T-cell (primary cell): ENCODE measurements around the gene SNPH. TPM values are rescaled to one million over a fixed set of nuclear protein-coding genes. Genes with fewer than 3 reads are reported as not detected.
"Not testable (repeated sequence)": the region's sequence is repeated elsewhere in the genome, so short reads cannot be mapped to it uniquely, and the experiment has no call there.

ENCODE experiments used
- ATAC-seq, 4 experiments: fragments of 200-7000 bp in 3 of 4; fragments of 150-1000 bp in 1 of 4; cut with Tn5 transposase; replicated peaks in 1 of 4; 1 replicate in 3 of 4; 2 replicates in 1 of 4; pipeline ENCODE4 v1.10.0; 2021; ENCODE audit warnings: moderate library complexity in 3 of 4, mild to moderate bottlenecking in 2 of 4, moderate number of reproducible peaks in 1 of 4
- CTCF ChIA-PET, 2 donors: fragments of 300-600 bp; sonication (Branson Sonifier 250); formaldehyde crosslinking; loops; one replicate each; lab custom pipeline; 2022; ENCODE audit warnings: antibody characterized with exemption in 2 of 2; lab: Charles Lee
- POLR2A ChIA-PET, 2 donors: fragments of 300-600 bp; sonication (Branson Sonifier 250); formaldehyde crosslinking; loops; one replicate each; lab custom pipeline; 2022; ENCODE audit warnings: antibody characterized with exemption in 2 of 2; lab: Charles Lee
- DNase-seq, 35 experiments: peaks; one replicate each; pipeline versions ENCODE4 v3.0.0 to v3.0.0-alpha.2; 2013 to 2023
- H3K27ac ChIP-seq: one replicate; pipeline ENCODE4 v1.5.1; 2013; ENCODE audit warnings: low read length
- H3K27me3 ChIP-seq, 2 experiments: replicated peaks in 1 of 2; 1 replicate in 1 of 2; 2 replicates in 1 of 2; pipeline versions ENCODE4 v1.6.1 to v1.7.0; 2013; ENCODE audit warnings: low read length in 1 of 2, mixed read lengths in 1 of 2; ENCODE audit not compliant: control insufficient read depth in 2 of 2, insufficient read depth in 2 of 2; ENCODE audit errors: extremely low read depth in 1 of 2
- H3K36me3 ChIP-seq, 2 donors: 1 replicate in 1 of 2; 2 replicates in 1 of 2; pipeline versions ENCODE4 v1.6.1 to v1.7.0; 2013; ENCODE audit warnings: low read length in 1 of 2; ENCODE audit not compliant: control insufficient read depth in 2 of 2, insufficient read depth in 1 of 2; ENCODE audit errors: extremely low read depth in 1 of 2
- H3K4me1 ChIP-seq, 2 experiments: 1 replicate in 1 of 2; 2 replicates in 1 of 2; pipeline versions ENCODE4 v1.6.1 to v1.7.0; 2013; ENCODE audit warnings: low read length in 2 of 2, mixed read lengths in 1 of 2; ENCODE audit not compliant: insufficient read depth in 2 of 2, control insufficient read depth in 1 of 2; ENCODE audit errors: extremely low read depth in 1 of 2
- H3K4me3 ChIP-seq, 2 donors: 1 replicate in 1 of 2; 2 replicates in 1 of 2; pipeline versions ENCODE4 v1.5.1 to v1.7.0; 2013; ENCODE audit warnings: mild to moderate bottlenecking in 2 of 2, low read length in 1 of 2, moderate library complexity in 1 of 2; ENCODE audit not compliant: control insufficient read depth in 1 of 2; ENCODE audit errors: extremely low read depth in 1 of 2
- H3K9me3 ChIP-seq: 2 replicates; pipeline ENCODE4 v1.7.0; 2013
- H3K27ac Mint-ChIP-seq, 2 donors: one replicate each; pipeline ENCODE4 v1.8.0; 2020 to 2021; ENCODE audit warnings: mild to moderate bottlenecking in 2 of 2, mixed read lengths in 2 of 2
- H3K27me3 Mint-ChIP-seq, 2 donors: one replicate each; pipeline ENCODE4 v1.8.0; 2021 to 2022; ENCODE audit warnings: mixed read lengths in 2 of 2
- H3K36me3 Mint-ChIP-seq: one replicate; pipeline ENCODE4 v1.8.0; 2021; ENCODE audit warnings: mixed read lengths
- H3K4me1 Mint-ChIP-seq, 3 donors: one replicate each; pipeline ENCODE4 v1.8.0; 2020 to 2022; ENCODE audit warnings: mixed read lengths in 3 of 3, mild to moderate bottlenecking in 1 of 3
- H3K4me3 Mint-ChIP-seq, 3 donors: one replicate each; pipeline ENCODE4 v1.8.0; 2020 to 2022; ENCODE audit warnings: mild to moderate bottlenecking in 3 of 3, mixed read lengths in 3 of 3, moderate library complexity in 3 of 3
- H3K9me3 Mint-ChIP-seq, 3 donors: one replicate each; pipeline ENCODE4 v1.8.0; 2020 to 2022; ENCODE audit warnings: mixed read lengths in 3 of 3
- WGBS: methylation state at CpG from one replicate; pipeline ENCODE4 v1.1.5; 2013; ENCODE audit warnings: missing lambda C conversion rate; ENCODE audit not compliant: insufficient coverage; 5-methylcytosine and 5-hydroxymethylcytosine counted together
- total RNA-seq, 35 experiments: library from RNA in 6 of 35; stranded (reverse) in 6 of 35; fragments of 120-200 nt in 1 of 35; gene quantifications; one replicate each; pipeline versions ENCODE4 v1.2.1 to v1.2.4 and lab custom pipeline; 2013 to 2026

Gene SNPH
- total RNA-seq, 5 donors from 2014 or later (not counting 1 experiment from before 2014, with no cell fraction given), result 12.9 to 29.8 (median 23.4) TPM

- H3K4me3 Mint-ChIP-seq, H3K27me3 ChIP-seq, H3K27ac ChIP-seq, H3K4me3 ChIP-seq, H3K36me3 ChIP-seq, H3K27me3 Mint-ChIP-seq, H3K27ac Mint-ChIP-seq, DNase-seq, ATAC-seq, H3K9me3 ChIP-seq, H3K36me3 Mint-ChIP-seq, CTCF ChIA-PET: not testable (repeated sequence)
- Mint-ChIP-seq H3K9me3 (peaks cover 0 to 15% (median 3%) of the 10 kb centered on the region in 3 donors), H3K4me1 (peaks cover 27 to 30% (median 29%) of the 10 kb centered on the region in 3 donors)
- peaks cover 0 to 10% of the 10 kb centered on the region in 2 experiments for H3K4me1 ChIP-seq
- WGBS, result 95% methylated on average over 4 of the region's 8 CpGs
- POLR2A ChIA-PET, result interaction anchor here in 1 of 2 donors (0.6 kb wide), 1 partner anchor 47 kb away, joined by 3 read pairs; no protein-coding TSS in a partner anchor
Measured at GRCh38 chr20:1343446-1344124, 77.5 kb downstream of the SNPH start.

DNA sequence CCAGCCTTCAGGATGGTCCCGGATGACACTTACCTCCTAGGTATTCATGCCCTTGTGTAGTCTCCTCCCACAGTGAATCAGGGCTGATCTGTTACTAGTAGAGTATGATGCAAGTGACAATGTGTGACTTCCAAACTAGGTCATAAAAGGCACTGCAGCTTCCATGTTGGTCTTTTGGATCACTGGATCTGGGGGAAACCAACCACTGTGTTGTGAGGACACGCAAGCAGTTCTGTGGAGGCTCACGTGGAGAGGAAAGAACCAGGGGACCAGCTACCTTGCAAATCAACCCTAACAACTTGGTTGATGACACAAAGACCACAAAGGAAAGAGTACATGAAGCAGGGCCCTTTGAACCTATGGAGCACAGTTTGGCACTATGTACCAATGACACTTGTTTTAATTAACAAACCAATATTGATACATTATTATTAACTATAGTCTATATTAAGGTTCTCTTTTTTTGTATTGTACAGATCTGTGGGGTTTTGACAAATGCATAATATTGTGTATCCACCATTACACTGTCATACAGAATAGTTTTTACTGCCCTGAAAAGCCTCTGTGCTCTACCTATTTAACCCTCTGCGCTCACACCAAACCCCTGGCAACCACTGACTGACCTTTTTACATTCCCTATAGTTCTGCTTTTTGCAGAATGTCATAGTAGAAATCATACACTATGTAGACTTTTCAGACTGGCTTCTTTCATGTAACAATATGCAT lies 79.1 kb downstream of the SNPH start:
- no peak overlapping the region for H3K4me3 Mint-ChIP-seq
- WGBS, result 100% methylated on average over 2 of the region's 4 CpGs
- H3K27ac ChIP-seq, result no peak overlapping the region
- POLR2A ChIA-PET, result no interaction called here
- no peak for ATAC-seq
- no peaks in the 10 kb centered on the region for H3K27me3 Mint-ChIP-seq
- peaks cover 0 to 24% (median 3%) of the 10 kb centered on the region in 3 donors for H3K9me3 Mint-ChIP-seq
- peaks cover 17% of the 10 kb centered on the region for H3K36me3 Mint-ChIP-seq
- no peak overlapping the region for H3K27ac Mint-ChIP-seq
- H3K9me3 ChIP-seq, result no peaks in the 10 kb centered on the region
- H3K36me3 ChIP-seq, result no peaks in the 10 kb centered on the region
- H3K4me3 ChIP-seq, result no peak overlapping the region
- H3K4me1 Mint-ChIP-seq, result peaks cover 31 to 33% (median 32%) of the 10 kb centered on the region in 3 donors
- no peak for DNase-seq
- CTCF ChIA-PET, result no interaction called here
- no peaks in the 10 kb centered on the region for H3K27me3 ChIP-seq
- peaks cover 0 to 10% of the 10 kb centered on the region in 2 experiments for H3K4me1 ChIP-seq

- ChIA-PET POLR2A (no interaction called here), CTCF (no interaction called here)
- no CpG with 5 or more reads among the region's 1 CpG for WGBS
- Histone ChIP-seq H3K27ac (no peak overlapping the region), H3K27me3 (no peaks in the 10 kb centered on the region), H3K9me3 (no peaks in the 10 kb centered on the region), H3K4me3 (no peak overlapping the region), H3K36me3 (no peaks in the 10 kb centered on the region), H3K4me1 (peaks cover 0 to 10% of the 10 kb centered on the region in 2 experiments)
- Mint-ChIP-seq H3K4me3 (no peak overlapping the region), H3K27ac (no peak overlapping the region), H3K27me3 (no peaks in the 10 kb centered on the region), H3K36me3 (peaks cover 22% of the 10 kb centered on the region), H3K9me3 (peaks cover 0 to 24% (median 3%) of the 10 kb centered on the region in 3 donors), H3K4me1 (peaks cover 35 to 36% (median 36%) of the 10 kb centered on the region in 3 donors)
- ATAC-seq, result no peak
- no peak for DNase-seq
Measured at GRCh38 chr20:1345756-1346093, 79.6 kb downstream of the SNPH start.

DNA sequence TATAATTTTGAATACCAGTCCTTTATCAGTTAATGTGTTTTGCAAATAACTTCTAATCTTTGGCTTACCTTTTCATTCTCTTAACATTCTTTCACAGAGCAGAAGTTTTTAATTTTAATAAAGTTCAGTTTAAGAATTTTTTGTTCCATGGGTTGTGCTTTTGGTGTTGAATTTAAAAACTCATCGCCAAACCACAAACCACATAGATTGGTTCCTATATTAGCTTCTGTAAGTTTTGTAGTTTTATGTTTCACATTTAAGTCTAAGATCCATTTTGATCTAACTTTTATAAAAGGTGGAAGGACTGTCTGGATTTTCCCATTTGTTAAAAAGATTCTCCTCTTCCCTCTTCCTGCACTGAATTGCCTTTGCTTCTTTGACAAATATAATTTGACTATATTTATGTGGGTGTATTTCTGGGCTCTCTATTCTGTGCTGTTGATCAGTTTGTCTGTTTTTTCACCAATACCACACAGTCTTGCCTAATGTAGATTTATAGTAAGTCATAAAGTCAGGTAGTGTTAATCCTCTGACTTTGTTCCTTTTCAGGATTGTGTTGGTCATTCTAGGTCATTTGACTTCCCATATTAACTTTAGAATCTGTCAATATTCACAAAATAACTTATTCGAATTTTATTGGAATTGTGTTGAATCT lies 80.3 kb downstream of the SNPH start:
- Mint-ChIP-seq H3K9me3 (peaks cover 0 to 24% (median 3%) of the 10 kb centered on the region in 3 donors), H3K27ac (peak overlapping the region in 1 of 2 donors; percentile 63), H3K36me3 (peaks cover 29% of the 10 kb centered on the region), H3K4me3 (no peak overlapping the region), H3K27me3 (no peaks in the 10 kb centered on the region), H3K4me1 (peaks cover 37 to 44% (median 40%) of the 10 kb centered on the region in 3 donors)
- no peak overlapping the region for H3K4me3 ChIP-seq
- WGBS, result no CpG with 5 or more reads among the region's 2 CpGs
- ChIA-PET POLR2A (no interaction called here), CTCF (interaction anchor here in 1 of 2 donors (0.6 kb wide), 1 partner anchor 67 kb away, joined by 3 read pairs; no protein-coding TSS in a partner anchor)
- DNase-seq, result no peak
- H3K36me3 ChIP-seq, result no peaks in the 10 kb centered on the region
- peaks cover 0 to 10% of the 10 kb centered on the region in 2 experiments for H3K4me1 ChIP-seq
- ATAC-seq, result no peak
- H3K27ac ChIP-seq, result no peak overlapping the region
- H3K9me3 ChIP-seq, result no peaks in the 10 kb centered on the region
- H3K27me3 ChIP-seq, result no peaks in the 10 kb centered on the region

GRCh38 chr20:1353956-1354355 lies 87.9 kb downstream of the SNPH start:
- ChIA-PET POLR2A (no interaction called here), CTCF (no interaction called here)
- Mint-ChIP-seq H3K9me3 (peaks cover 0 to 18% (median 0%) of the 10 kb centered on the region in 3 donors), H3K36me3 (peaks cover 80% of the 10 kb centered on the region), H3K27me3 (no peaks in the 10 kb centered on the region), H3K27ac (no peak overlapping the region), H3K4me3 (no peak overlapping the region), H3K4me1 (peaks cover 25 to 53% (median 44%) of the 10 kb centered on the region in 3 donors)
- no peak overlapping the region for H3K27ac ChIP-seq
- no peaks in the 10 kb centered on the region for H3K9me3 ChIP-seq
- ATAC-seq (no peak), DNase-seq (no peak)
- H3K36me3 ChIP-seq, result peaks cover 8 to 19% of the 10 kb centered on the region in 2 donors
- no peak overlapping the region for H3K4me3 ChIP-seq
- peaks cover 6 to 9% of the 10 kb centered on the region in 2 experiments for H3K4me1 ChIP-seq
- H3K27me3 ChIP-seq, result no peaks in the 10 kb centered on the region
